Colon (tissue), 2 donors: ENCODE measurements around the gene IHH.

Experiments
- FAIRE-seq: peaks from 2 replicates; lab custom pipeline; 2012; peaks lifted over from hg19 to GRCh38; lab: Jason Lieb, UNC
- donor health status: control.
- donor health status: control.

IHH gene

GRCh38 chr2:219073413-219074129 lies 12.8 kb upstream of the IHH start:
- no peak for FAIRE-seq

- no peak for FAIRE-seq
Observed at GRCh38 chr2:219072741-219073250, 12.1 kb upstream of the IHH start.

GRCh38 chr2:219071131-219071816 lies 10.6 kb upstream of the IHH start:
- no peak for FAIRE-seq

GRCh38 chr2:219065484-219065883 lies 4.8 kb upstream of the IHH start:
- no peak for FAIRE-seq

- FAIRE-seq, result no peak
Observed at GRCh38 chr2:219062081-219062480, 1.4 kb upstream of the IHH start.

GRCh38 chr2:219059725-219060682 lies 717 bp downstream of the IHH start:
- no peak for FAIRE-seq

- FAIRE-seq, result no peak
Observed at GRCh38 chr2:219059375-219059724, 1.4 kb downstream of the IHH start.

GRCh38 chr2:219058541-219059374 lies 2.0 kb downstream of the IHH start:
- FAIRE-seq, result no peak

GRCh38 chr2:219057709-219058540 lies 2.8 kb downstream of the IHH start:
- FAIRE-seq, result no peak

GRCh38 chr2:219056896-219057708 lies 3.6 kb downstream of the IHH start:
- FAIRE-seq, result no peak

GRCh38 chr2:219056176-219056895 lies 4.4 kb downstream of the IHH start:
- FAIRE-seq, result no peak

- no peak for FAIRE-seq
Observed at GRCh38 chr2:219054956-219055903, 5.5 kb downstream of the IHH start.

- no peak for FAIRE-seq
Observed at GRCh38 chr2:219049282-219049681, 11.4 kb downstream of the IHH start.

GRCh38 chr2:219045937-219046550 lies 14.7 kb downstream of the IHH start:
- no peak for FAIRE-seq

GRCh38 chr2:219042750-219043149 lies 18.0 kb downstream of the IHH start:
- no peak for FAIRE-seq

- FAIRE-seq, result no peak
Observed at GRCh38 chr2:219042157-219042556, 18.6 kb downstream of the IHH start.

GRCh38 chr2:219041252-219041651 lies 19.5 kb downstream of the IHH start, which contains the start of gene CFAP65:
TSS of gene CFAP65 (minus strand) at chr2:219041516. CDS start at chr2:219039048, 2,468 bp downstream.
- FAIRE-seq, result no peak
